Activated CD4-positive, alpha-beta memory T cell treated with anti-CD3 and anti-CD28 coated beads, Interleukin-2, amount 10 ng/mL, durations not matched to agents 7 days and 5 days (primary cell): Measurements from ENCODE around the gene NLRP9. TPM values are rescaled to one million over a fixed set of nuclear protein-coding genes. Genes with fewer than 3 reads are reported as not detected.
A peak's percentile ranks its signal among the peaks of the same experiment; 100 is the strongest.

Experiments
- CTCF ChIA-PET: fragments of 350-600 bp; sonication (Branson Sonifier 250); formaldehyde crosslinking; loops from one replicate; lab custom pipeline; 2021; ENCODE audit warnings: antibody characterized with exemption, inconsistent platforms; lab: Charles Lee
- POLR2A ChIA-PET: fragments of 350-600 bp; sonication (Branson Sonifier 250); formaldehyde crosslinking; loops from one replicate; lab custom pipeline; 2021; ENCODE audit warnings: antibody characterized with exemption; lab: Charles Lee
- DNase-seq: peaks from one replicate; pipeline ENCODE4 v3.0.0-alpha.2; 2020
- H3K27ac Mint-ChIP-seq: one replicate; pipeline ENCODE4 v1.8.0; 2021; ENCODE audit warnings: mild to moderate bottlenecking, mixed read lengths
- H3K27me3 Mint-ChIP-seq: one replicate; pipeline ENCODE4 v1.8.0; 2021; ENCODE audit warnings: mixed read lengths
- H3K36me3 Mint-ChIP-seq: one replicate; pipeline ENCODE4 v1.8.0; 2021; ENCODE audit warnings: low read depth, mixed read lengths
- H3K4me1 Mint-ChIP-seq: one replicate; pipeline ENCODE4 v1.8.0; 2021; ENCODE audit warnings: mixed read lengths
- H3K4me3 Mint-ChIP-seq: one replicate; pipeline ENCODE4 v1.8.0; 2021; ENCODE audit warnings: mild to moderate bottlenecking, mixed read lengths
- H3K9me3 Mint-ChIP-seq: one replicate; pipeline ENCODE4 v1.8.0; 2021; ENCODE audit warnings: mixed read lengths
- total RNA-seq, 2 experiments: library from RNA; stranded (reverse); gene quantifications; one replicate each; pipeline ENCODE4 v1.2.3, GENCODE V29; 2021

NLRP9 gene
- total RNA-seq, 2 experiments from 2014 or later, result not detected

DNA sequence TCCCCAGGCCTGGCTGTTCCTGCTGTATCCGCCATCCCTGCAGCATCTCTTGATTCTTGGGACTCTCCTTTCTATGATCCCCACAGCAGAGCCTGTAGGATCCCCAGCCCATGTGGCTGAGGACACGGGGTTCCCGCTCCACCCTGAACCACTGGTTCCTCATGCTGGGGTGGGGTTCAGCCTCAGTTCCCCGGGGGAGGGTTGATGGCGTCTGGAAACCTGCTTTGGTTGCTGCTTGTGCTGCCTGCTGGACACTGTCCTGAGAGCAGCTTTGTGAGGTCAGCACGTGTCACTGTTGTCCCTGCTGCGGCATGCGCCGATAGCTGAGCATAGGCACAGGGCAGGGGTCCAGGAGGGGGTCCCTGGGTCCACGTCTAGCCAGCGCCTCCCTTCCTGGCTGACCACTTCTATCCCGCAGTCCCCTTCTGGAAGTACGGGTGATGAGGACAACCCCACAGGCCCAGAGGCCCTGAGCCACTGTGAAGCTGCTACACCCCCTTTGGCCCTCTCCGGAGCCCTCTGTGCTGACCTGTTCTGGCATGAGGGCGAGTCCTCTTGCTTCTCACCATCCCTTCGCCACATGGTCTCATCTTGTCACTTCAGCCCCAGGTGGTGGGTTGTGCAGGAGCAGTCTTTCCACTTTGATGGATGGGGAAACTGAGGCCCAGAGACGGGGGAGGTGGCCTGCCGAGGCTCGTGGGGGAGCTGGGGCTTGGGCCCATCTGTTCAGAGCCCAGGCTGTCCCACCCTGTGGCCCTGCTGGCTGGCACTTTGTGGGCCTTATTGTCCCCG is 57.7 kb downstream of the NLRP9 start:
- H3K36me3 Mint-ChIP-seq, result peaks cover 62% of the 10 kb centered on the region
- ChIA-PET POLR2A (no interaction called here), CTCF (interaction anchor here (1.5 kb wide), 1 partner anchor 23 kb away, joined by 8 read pairs; no protein-coding TSS in a partner anchor)
- H3K9me3 Mint-ChIP-seq, result no peaks in the 10 kb centered on the region
- no peak overlapping the region for H3K27ac Mint-ChIP-seq
- no peak for DNase-seq
- no peak overlapping the region for H3K4me3 Mint-ChIP-seq
- H3K27me3 Mint-ChIP-seq, result no peaks in the 10 kb centered on the region
- H3K4me1 Mint-ChIP-seq, result peaks cover 40% of the 10 kb centered on the region

DNA sequence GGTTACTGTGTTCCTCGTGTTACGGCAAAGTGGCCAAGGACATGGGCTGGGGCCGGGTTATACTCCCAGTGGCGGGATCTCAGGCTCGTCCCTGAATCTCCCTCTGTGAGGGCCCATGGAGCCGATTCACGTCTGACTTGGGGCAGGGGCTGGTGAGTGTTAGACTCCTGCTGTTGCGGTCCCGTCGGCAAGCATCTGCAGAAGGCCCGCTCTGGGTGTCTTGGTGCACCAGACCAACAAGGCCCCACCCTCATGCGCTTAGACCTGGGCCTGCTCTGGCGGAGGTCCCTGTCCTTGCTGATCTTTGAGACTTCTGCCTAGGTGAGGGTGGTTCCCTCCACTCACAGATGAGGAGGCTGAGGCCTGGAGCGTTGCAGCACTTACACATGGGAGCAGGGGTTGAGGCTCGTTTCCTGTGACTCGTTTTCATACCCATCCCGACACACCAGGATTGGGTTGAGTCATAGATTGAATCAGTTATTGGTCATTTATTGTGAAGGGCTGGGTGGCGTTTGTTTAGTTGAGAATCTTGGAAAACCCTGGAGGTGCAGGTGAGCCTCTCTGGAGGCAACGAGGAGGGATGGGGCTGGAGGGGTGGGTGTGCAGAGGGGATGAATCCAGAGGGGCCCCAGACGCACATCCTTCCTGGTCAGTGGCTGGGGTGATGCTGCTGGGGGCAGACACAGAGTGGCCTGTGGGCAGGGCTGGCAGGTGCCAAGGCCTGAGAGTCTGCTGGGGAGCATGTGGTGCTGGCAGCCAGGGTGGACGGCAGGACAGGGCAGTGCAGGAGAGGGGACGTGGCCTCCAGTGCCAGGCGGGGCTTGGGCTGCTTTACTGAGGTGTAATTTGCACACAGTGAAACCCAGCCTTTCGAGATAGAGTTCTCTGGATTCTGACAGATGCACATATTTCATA is 58.6 kb downstream of the NLRP9 start:
- no peak overlapping the region for H3K4me3 Mint-ChIP-seq
- H3K4me1 Mint-ChIP-seq, result peaks cover 41% of the 10 kb centered on the region
- CTCF ChIA-PET, result no interaction called here
- no peaks in the 10 kb centered on the region for H3K9me3 Mint-ChIP-seq
- H3K36me3 Mint-ChIP-seq, result peaks cover 60% of the 10 kb centered on the region
- DNase-seq, result no peak
- H3K27ac Mint-ChIP-seq, result no peak overlapping the region
- POLR2A ChIA-PET, result no interaction called here
- no peaks in the 10 kb centered on the region for H3K27me3 Mint-ChIP-seq

DNA sequence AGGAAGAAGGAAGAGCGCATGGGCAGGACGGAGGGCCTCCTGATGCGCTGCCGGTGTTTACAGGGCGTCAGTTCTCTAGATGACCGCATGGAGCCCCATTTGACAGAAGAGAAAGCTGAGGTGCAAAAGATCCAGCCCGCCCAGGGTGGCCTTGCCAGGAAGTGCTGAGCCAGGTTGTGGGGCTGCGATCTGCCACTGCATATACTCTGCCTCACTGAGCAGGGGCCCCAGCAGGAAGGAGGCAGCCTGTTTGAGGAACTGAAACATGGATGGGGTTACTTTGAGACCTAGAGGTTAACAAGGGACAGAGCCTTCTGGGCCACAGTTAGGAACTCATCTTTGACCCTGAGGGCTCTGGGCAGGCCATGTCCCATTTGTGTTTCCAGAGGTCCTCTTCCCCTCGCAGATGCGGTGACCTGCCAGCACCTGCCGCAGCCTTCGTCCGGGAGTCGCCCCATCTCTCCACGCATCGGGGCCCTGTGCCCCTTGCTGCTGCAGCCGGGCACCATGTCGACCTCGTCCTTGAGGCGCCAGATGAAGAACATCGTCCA is 60.0 kb downstream of the NLRP9 start:
- Mint-ChIP-seq H3K36me3 (peaks cover 64% of the 10 kb centered on the region), H3K4me1 (peaks cover 52% of the 10 kb centered on the region), H3K27ac (no peak overlapping the region), H3K4me3 (no peak overlapping the region), H3K9me3 (no peaks in the 10 kb centered on the region), H3K27me3 (no peaks in the 10 kb centered on the region)
- ChIA-PET CTCF (no interaction called here), POLR2A (no interaction called here)
- DNase-seq, result no peak

DNA sequence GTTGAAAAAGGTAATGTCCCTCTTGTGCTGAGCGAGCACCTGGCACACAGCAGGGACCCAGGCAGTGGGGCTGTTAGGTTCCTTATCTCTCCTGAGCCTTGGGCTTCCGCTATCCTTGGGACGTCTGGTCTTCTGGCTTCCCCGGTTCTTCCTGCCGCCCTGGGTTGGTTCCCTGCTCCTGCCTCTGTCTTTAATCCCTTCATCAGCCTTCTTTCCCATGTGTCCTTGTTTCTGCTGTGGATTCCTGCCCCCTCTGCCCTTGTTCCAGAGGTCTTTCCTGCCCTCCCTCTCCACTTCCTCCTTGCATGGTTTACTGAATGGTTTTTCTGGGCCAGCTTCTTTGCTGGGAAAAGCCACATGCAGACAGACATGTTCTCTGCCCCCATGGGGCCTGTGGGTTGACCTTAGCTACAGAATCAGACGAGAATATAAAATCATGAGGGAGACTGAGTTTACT is 60.6 kb downstream of the NLRP9 start:
- POLR2A ChIA-PET, result no interaction called here
- peak overlapping the region; percentile 93 for H3K4me3 Mint-ChIP-seq
- DNase-seq, result no peak
- CTCF ChIA-PET, result no interaction called here
- no peaks in the 10 kb centered on the region for H3K27me3 Mint-ChIP-seq
- peaks cover 65% of the 10 kb centered on the region for H3K36me3 Mint-ChIP-seq
- H3K9me3 Mint-ChIP-seq, result no peaks in the 10 kb centered on the region
- peaks cover 54% of the 10 kb centered on the region for H3K4me1 Mint-ChIP-seq
- H3K27ac Mint-ChIP-seq, result no peak overlapping the region

DNA sequence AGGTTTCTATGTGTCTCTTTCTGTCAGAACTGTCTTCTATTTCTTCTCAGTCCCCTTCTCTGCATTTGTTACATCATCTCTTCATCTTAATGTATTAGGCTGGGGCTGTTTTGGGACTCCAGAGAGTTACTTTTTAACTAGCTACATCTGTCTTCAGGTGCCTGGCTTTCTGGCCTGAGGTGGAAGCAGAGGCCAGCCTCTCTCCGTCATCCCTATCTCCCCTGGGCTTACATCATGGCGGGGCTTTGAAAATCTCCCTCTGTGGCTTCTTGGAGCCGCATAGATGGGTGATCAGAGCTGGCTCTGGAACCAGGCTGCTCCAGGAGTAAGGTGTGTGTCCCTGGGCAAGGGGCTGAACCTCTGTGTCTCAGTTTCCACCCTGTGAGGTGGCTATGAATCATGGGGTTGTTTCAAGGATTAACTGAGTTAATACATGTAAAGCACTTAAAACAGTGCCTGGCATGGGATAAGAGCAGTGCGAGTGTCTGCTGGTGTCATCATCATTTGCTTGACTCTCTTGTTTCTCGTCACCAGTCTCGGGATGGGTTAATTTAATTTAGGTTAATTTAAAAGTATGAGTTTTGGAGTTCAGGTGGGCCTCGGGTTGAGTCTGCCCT is 61.2 kb downstream of the NLRP9 start:
- H3K36me3 Mint-ChIP-seq, result peaks cover 67% of the 10 kb centered on the region
- H3K27ac Mint-ChIP-seq, result peak overlapping the region; percentile 68
- ChIA-PET POLR2A (interaction anchor here (1.7 kb wide), 1 partner anchor 20 kb away, joined by 7 read pairs; no protein-coding TSS in a partner anchor), CTCF (interaction anchor here (1.2 kb wide), 1 partner anchor 44 kb away, joined by 6 read pairs; no protein-coding TSS in a partner anchor)
- no peaks in the 10 kb centered on the region for H3K9me3 Mint-ChIP-seq
- H3K4me3 Mint-ChIP-seq, result peak overlapping the region; percentile 93
- no peaks in the 10 kb centered on the region for H3K27me3 Mint-ChIP-seq
- peaks cover 58% of the 10 kb centered on the region for H3K4me1 Mint-ChIP-seq
- DNase-seq, result no peak

DNA sequence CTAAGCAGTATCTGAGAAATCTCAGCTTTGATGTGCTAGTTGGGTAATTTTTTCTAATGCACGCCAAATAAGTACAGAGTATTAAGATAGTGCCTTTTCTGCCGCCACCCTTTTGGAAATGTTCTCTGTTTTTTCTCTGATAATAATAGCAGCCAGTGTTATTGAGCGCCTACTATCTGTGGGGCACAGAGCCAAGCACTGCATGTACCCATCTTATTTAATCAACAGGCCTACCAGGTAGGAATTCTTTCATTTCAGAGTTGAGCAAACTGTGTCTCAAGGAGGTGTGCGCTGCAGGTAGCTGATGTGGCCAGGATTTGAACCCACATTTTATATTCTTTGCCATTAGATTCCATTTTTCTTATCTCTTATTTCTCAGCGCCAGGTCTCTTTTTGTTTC is 61.8 kb downstream of the NLRP9 start:
- POLR2A ChIA-PET, result interaction anchor here (1.7 kb wide), 1 partner anchor 19 kb away, joined by 7 read pairs; no protein-coding TSS in a partner anchor
- H3K9me3 Mint-ChIP-seq, result no peaks in the 10 kb centered on the region
- CTCF ChIA-PET, result interaction anchor here (1.2 kb wide), 1 partner anchor 43 kb away, joined by 6 read pairs; no protein-coding TSS in a partner anchor
- H3K27ac Mint-ChIP-seq, result peak overlapping the region; percentile 68
- no peaks in the 10 kb centered on the region for H3K27me3 Mint-ChIP-seq
- H3K4me1 Mint-ChIP-seq, result peaks cover 60% of the 10 kb centered on the region
- H3K36me3 Mint-ChIP-seq, result peaks cover 69% of the 10 kb centered on the region
- peak overlapping the region; percentile 93 for H3K4me3 Mint-ChIP-seq
- no peak for DNase-seq

DNA sequence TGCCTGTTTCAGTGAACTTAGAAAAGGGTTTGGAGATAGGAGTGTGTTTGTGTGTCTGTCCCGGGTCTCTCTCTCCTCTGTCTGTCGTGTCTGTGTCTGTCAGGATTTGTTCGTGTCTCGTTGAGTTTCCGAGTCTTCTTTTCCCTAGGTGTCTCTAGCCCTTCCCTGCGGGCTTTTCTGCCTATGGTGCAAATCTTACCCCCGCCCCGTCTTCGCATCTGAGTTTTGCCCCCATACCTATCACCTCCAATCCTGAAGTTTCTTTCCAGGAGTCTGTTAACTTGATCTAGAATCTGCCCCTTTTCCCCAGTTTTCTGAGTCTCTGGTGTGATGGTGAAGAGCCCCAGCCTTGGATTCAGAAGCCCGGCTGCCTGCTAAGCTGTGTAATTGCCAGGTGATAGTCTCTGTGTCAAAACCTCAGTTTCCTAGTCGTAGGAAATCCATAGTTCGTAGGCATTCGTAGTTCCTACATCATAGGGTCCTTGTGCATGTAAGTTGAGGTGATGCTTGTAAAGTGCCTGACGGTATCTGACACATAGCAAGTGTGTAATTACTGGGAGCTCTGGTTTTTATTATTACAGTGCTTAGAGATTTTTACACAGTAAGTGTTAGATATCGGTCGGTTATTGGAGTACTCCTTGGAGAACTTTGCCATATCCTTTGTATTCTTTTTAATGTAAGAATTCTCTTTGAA is 62.4 kb downstream of the NLRP9 start:
- H3K27me3 Mint-ChIP-seq, result no peaks in the 10 kb centered on the region
- H3K27ac Mint-ChIP-seq, result peak overlapping the region; percentile 84
- ChIA-PET POLR2A (interaction anchor here (1.7 kb wide), 1 partner anchor 18 kb away, joined by 7 read pairs; no protein-coding TSS in a partner anchor), CTCF (interaction anchor here (1.2 kb wide), 1 partner anchor 43 kb away, joined by 6 read pairs; no protein-coding TSS in a partner anchor)
- no peaks in the 10 kb centered on the region for H3K9me3 Mint-ChIP-seq
- H3K4me3 Mint-ChIP-seq, result peak overlapping the region; percentile 93
- peaks cover 64% of the 10 kb centered on the region for H3K4me1 Mint-ChIP-seq
- H3K36me3 Mint-ChIP-seq, result peaks cover 70% of the 10 kb centered on the region
- DNase-seq, result no peak

DNA sequence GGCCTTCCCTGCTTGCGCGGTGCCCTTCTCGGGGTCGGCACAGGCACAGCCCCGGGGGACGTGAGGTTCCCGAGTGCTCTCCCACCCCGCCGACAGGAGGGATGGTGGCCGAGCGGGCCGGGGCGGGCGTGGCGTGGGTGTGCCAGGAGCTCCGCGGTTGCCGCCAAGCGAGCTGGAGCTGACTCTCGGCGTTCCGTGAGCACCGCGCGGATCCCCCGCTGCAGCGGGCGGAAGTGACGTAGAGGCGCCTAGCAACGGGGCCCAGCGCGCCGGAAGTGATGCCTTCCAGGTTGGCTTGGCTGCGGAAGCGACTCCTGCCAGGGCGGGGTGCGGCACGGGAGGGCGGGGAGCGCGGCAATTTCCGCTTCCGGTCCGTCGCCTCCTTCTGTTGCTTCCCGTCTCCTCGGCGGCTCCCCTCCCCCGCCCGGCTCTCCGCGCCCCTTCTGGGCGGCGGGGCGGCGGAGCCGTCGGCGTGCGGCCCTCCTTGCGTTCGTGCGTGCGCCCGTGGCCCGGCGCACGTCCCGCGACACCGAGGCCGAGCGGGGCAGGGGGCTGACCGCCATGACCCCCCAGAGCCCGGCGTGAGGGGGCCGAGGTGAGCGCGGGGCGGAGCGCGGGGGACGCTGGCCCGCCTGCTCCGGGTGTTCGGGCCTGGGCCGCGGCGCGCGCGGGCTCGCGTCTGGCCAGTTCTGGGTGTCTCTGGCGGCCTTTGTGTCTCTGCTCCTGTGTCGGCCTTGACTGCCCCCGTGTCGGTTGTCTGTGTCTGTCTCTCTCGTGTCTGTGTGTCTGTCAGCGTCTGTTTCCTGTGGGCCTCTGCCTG is 63.2 kb downstream of the NLRP9 start, which contains the start of gene EPN1:
Gene EPN1 (plus strand): TSS at position 386 of the 820 bp plus-strand sequence. CDS start 3,402 bp downstream, outside the sequence.
- CTCF ChIA-PET, result interaction anchor here (1.2 kb wide), 1 partner anchor 21 kb away, joined by 3 read pairs; no protein-coding TSS in a partner anchor
- DNase-seq, result peak; percentile 98
- POLR2A ChIA-PET, result interaction anchor here (0.6 to 1.7 kb wide), 2 partner anchors 18 to 20 kb away, joined by 3 to 7 read pairs; partner anchors contain the start of gene U2AF2
- H3K27me3 Mint-ChIP-seq, result no peaks in the 10 kb centered on the region
- H3K27ac Mint-ChIP-seq, result peak within 1 kb of the TSS; percentile 84
- peak within 1 kb of the TSS; percentile 93 for H3K4me3 Mint-ChIP-seq
- no peaks in the 10 kb centered on the region for H3K9me3 Mint-ChIP-seq
- peaks cover 66% of the 10 kb centered on the region for H3K36me3 Mint-ChIP-seq
- H3K4me1 Mint-ChIP-seq, result peaks cover 70% of the 10 kb centered on the region

DNA sequence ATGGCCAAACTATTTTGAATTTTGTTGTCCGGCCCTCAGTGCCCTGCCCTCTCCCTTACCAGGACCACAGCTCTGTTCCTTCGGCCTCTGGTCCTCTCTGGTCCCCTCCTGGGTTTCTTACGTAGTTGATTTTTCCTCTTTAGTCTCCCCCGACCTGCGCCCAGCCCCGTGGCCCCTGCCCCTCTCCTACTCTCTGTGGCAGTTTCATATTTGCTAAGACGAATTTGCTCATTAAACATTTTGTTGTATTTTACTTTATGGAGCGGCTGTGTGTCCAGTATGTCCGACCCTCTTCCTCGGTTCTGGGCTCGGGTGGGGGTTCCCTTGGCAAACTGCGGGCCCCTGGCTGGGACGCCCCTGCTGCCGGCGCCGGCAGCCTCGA is 63.8 kb downstream of the NLRP9 start:
- H3K27ac Mint-ChIP-seq, result peak overlapping the region; percentile 50
- CTCF ChIA-PET, result interaction anchor here (1.2 kb wide), 1 partner anchor 20 kb away, joined by 3 read pairs; no protein-coding TSS in a partner anchor
- POLR2A ChIA-PET, result interaction anchor here (0.6 kb wide), 1 partner anchor 20 kb away, joined by 3 read pairs; the partner anchor contains the start of gene U2AF2
- H3K9me3 Mint-ChIP-seq, result no peaks in the 10 kb centered on the region
- H3K4me3 Mint-ChIP-seq, result peak overlapping the region; percentile 66
- no peak for DNase-seq
- H3K4me1 Mint-ChIP-seq, result peaks cover 64% of the 10 kb centered on the region
- peaks cover 66% of the 10 kb centered on the region for H3K36me3 Mint-ChIP-seq
- H3K27me3 Mint-ChIP-seq, result no peaks in the 10 kb centered on the region

DNA sequence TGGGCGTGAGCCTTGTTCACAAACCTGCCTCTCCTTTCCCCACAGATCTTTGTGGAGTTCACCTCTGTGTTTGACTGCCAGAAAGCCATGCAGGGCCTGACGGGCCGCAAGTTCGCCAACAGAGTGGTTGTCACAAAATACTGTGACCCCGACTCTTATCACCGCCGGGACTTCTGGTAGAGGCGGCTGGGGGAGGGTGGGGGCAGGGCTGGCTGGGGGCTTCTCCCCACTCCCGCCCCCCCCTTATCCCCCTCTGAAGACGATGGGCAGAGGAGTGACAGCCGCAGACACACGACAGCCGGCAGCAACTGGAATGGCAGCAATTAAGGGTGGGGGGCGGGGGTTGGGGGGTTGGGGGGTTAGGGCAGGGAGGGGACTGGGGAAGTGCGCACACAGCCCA is 64.3 kb downstream of the NLRP9 start:
- Mint-ChIP-seq H3K4me3 (peak overlapping the region; percentile 41), H3K4me1 (peaks cover 60% of the 10 kb centered on the region), H3K27me3 (no peaks in the 10 kb centered on the region), H3K27ac (peak overlapping the region; percentile 51), H3K36me3 (peaks cover 65% of the 10 kb centered on the region), H3K9me3 (no peaks in the 10 kb centered on the region)
- no peak for DNase-seq
- ChIA-PET CTCF (interaction anchor here (1.0 to 1.2 kb wide), 2 partner anchors 19 to 67 kb away, joined by 3 read pairs; no protein-coding TSS in a partner anchor), POLR2A (no interaction called here)

DNA sequence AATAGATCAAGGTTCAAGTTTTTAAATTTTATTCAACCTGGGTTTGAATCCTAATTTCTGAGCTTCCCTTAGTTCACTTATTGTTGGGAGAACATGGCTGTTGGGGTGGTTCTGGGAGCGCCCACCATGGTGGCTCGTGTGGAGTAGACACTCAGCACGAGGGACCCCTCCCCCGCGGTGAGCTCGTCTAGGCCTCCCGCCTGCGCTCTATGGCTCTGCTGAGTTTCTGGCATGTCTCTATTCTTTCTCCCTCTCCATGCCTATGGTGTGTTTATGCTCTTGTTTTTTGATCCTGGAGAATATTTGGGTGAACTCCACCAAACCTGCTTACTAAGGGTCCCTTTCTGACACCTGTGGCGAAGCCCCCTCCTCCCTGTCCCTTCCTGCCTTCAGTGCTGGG is 64.7 kb downstream of the NLRP9 start:
- Mint-ChIP-seq H3K27ac (peak overlapping the region; percentile 51), H3K4me3 (peak overlapping the region; percentile 41), H3K9me3 (no peaks in the 10 kb centered on the region), H3K4me1 (peaks cover 55% of the 10 kb centered on the region), H3K36me3 (peaks cover 61% of the 10 kb centered on the region), H3K27me3 (no peaks in the 10 kb centered on the region)
- POLR2A ChIA-PET, result interaction anchor here (0.6 to 1.2 kb wide), 2 partner anchors 17 to 463 kb away, joined by 3 read pairs; no protein-coding TSS in a partner anchor
- DNase-seq, result no peak
- CTCF ChIA-PET, result interaction anchor here (0.5 to 1.0 kb wide), 3 partner anchors 17 to 67 kb away, joined by 3 read pairs; no protein-coding TSS in a partner anchor
